AG09319 (cell line): Measurements from ENCODE around the gene CHN1.
A peak's percentile ranks its signal among the peaks of the same experiment; 100 is the strongest.

Experiments used
- DNase-seq: peaks from one replicate; pipeline ENCODE4 v3.0.0-alpha.2; 2010; ENCODE audit warnings: low read depth; ENCODE audit errors: extremely low read depth
- CTCF ChIP-seq: IDR thresholded peaks from 2 replicates; pipeline ENCODE4 v1.5.1; 2011; ENCODE audit warnings: low read depth, mild to moderate bottlenecking, inconsistent platforms, low read length, moderate library complexity

CHN1 gene

GRCh38 chr2:174776223-174776622 lies 229.0 kb downstream of the CHN1 start:
- TF ChIP-seq CTCF: peak; percentile 20
- no peak for DNase-seq

- no peak for DNase-seq
These were observed 229.6 kb downstream of the CHN1 start for GRCh38 chr2:174775571-174775980.

GRCh38 chr2:174774886-174775285 lies 230.3 kb downstream of the CHN1 start:
- no peak for TF ChIP-seq CTCF
- no peak for DNase-seq

More at GRCh38 chr2:174775571-174775980, 229.6 kb downstream of the CHN1 start:
- no peak for TF ChIP-seq CTCF

GRCh38 chr2:174773215-174773614 lies 232.0 kb downstream of the CHN1 start:
- DNase-seq: no peak
- no peak for TF ChIP-seq CTCF

GRCh38 chr2:174772472-174772801 lies 232.7 kb downstream of the CHN1 start:
- DNase-seq: no peak
- TF ChIP-seq CTCF: no peak

- DNase-seq: peak; percentile 57
These were observed 233.3 kb downstream of the CHN1 start for GRCh38 chr2:174771631-174772471.

More at GRCh38 chr2:174771631-174772471, 233.3 kb downstream of the CHN1 start:
- TF ChIP-seq CTCF: peak; percentile 92
